ENCODE data around the gene MORN1.
"Not testable (repeated sequence)": the region's sequence is repeated elsewhere in the genome, so short reads cannot be mapped to it uniquely, and the experiment has no call there.

MORN1 gene

GRCh38 chr1:2304282-2304681 lies 87.1 kb downstream of the MORN1 start:
- DNase-seq (ENCODE audit: low spot score) = no peak

- no peak for DNase-seq (ENCODE audit: low spot score)
Measured at GRCh38 chr1:2303781-2304180, 87.6 kb downstream of the MORN1 start.

GRCh38 chr1:2303016-2303775 lies 88.2 kb downstream of the MORN1 start:
- no peak for DNase-seq (ENCODE audit: low spot score)

- DNase-seq (ENCODE audit: low spot score) = no peak
Measured at GRCh38 chr1:2302292-2302925, 88.9 kb downstream of the MORN1 start.

GRCh38 chr1:2301607-2302291 lies 89.6 kb downstream of the MORN1 start:
- no peak for DNase-seq (ENCODE audit: low spot score)

- no peak for DNase-seq (ENCODE audit: low spot score)
Measured at GRCh38 chr1:2300851-2301606, 90.3 kb downstream of the MORN1 start.

- no peak for DNase-seq (ENCODE audit: low spot score)
Measured at GRCh38 chr1:2300004-2300771, 91.2 kb downstream of the MORN1 start.

- DNase-seq (ENCODE audit: low spot score) = no peak
Measured at GRCh38 chr1:2299131-2299627, 92.2 kb downstream of the MORN1 start.

GRCh38 chr1:2298685-2299084 lies 92.7 kb downstream of the MORN1 start:
- DNase-seq (ENCODE audit: low spot score) = no peak

GRCh38 chr1:2297246-2298011 lies 93.9 kb downstream of the MORN1 start:
- no peak for DNase-seq (ENCODE audit: low spot score)

GRCh38 chr1:2296614-2297013 lies 94.7 kb downstream of the MORN1 start:
- DNase-seq (ENCODE audit: low spot score) = no peak

- not testable (repeated sequence) for DNase-seq (ENCODE audit: low spot score)
Measured at GRCh38 chr1:2296211-2296610, 95.1 kb downstream of the MORN1 start.

GRCh38 chr1:2295526-2295925 lies 95.8 kb downstream of the MORN1 start:
- DNase-seq (ENCODE audit: low spot score) = no peak

- DNase-seq (ENCODE audit: low spot score) = no peak
Measured at GRCh38 chr1:2294725-2295078, 96.7 kb downstream of the MORN1 start.

GRCh38 chr1:2294033-2294724 lies 97.2 kb downstream of the MORN1 start:
- no peak for DNase-seq (ENCODE audit: low spot score)

- no peak for DNase-seq (ENCODE audit: low spot score)
Measured at GRCh38 chr1:2292725-2293450, 98.5 kb downstream of the MORN1 start.

- no peak for DNase-seq (ENCODE audit: low spot score)
Measured at GRCh38 chr1:2291577-2291976, 99.8 kb downstream of the MORN1 start.

GRCh38 chr1:2290595-2291510 lies 100.5 kb downstream of the MORN1 start:
- peak; percentile 66 for DNase-seq (ENCODE audit: low spot score)

Data from COLO829 (cell line).